SKM-1 treated with dmso at 0.1 percent for 144 hours (cell line): ENCODE data around the gene NSD1.

Experiments
- DNase-seq: peaks from one replicate; lab custom pipeline; 2025; ENCODE audit not compliant: unreplicated experiment; lab: John Stamatoyannopoulos, UW

Gene NSD1, protein sequence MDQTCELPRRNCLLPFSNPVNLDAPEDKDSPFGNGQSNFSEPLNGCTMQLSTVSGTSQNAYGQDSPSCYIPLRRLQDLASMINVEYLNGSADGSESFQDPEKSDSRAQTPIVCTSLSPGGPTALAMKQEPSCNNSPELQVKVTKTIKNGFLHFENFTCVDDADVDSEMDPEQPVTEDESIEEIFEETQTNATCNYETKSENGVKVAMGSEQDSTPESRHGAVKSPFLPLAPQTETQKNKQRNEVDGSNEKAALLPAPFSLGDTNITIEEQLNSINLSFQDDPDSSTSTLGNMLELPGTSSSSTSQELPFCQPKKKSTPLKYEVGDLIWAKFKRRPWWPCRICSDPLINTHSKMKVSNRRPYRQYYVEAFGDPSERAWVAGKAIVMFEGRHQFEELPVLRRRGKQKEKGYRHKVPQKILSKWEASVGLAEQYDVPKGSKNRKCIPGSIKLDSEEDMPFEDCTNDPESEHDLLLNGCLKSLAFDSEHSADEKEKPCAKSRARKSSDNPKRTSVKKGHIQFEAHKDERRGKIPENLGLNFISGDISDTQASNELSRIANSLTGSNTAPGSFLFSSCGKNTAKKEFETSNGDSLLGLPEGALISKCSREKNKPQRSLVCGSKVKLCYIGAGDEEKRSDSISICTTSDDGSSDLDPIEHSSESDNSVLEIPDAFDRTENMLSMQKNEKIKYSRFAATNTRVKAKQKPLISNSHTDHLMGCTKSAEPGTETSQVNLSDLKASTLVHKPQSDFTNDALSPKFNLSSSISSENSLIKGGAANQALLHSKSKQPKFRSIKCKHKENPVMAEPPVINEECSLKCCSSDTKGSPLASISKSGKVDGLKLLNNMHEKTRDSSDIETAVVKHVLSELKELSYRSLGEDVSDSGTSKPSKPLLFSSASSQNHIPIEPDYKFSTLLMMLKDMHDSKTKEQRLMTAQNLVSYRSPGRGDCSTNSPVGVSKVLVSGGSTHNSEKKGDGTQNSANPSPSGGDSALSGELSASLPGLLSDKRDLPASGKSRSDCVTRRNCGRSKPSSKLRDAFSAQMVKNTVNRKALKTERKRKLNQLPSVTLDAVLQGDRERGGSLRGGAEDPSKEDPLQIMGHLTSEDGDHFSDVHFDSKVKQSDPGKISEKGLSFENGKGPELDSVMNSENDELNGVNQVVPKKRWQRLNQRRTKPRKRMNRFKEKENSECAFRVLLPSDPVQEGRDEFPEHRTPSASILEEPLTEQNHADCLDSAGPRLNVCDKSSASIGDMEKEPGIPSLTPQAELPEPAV (N-terminal part only)

GRCh38 chr5:177133096-177133852, at the start of gene NSD1:
TSS of gene NSD1 (plus strand) at chr5:177133773. CDS start at chr5:177135104, 1,331 bp downstream.
- DNase-seq: peak; percentile 77

- DNase-seq: no peak
These were observed 49.4 kb upstream of the NSD1 start for GRCh38 chr5:177084175-177084574.

DNA sequence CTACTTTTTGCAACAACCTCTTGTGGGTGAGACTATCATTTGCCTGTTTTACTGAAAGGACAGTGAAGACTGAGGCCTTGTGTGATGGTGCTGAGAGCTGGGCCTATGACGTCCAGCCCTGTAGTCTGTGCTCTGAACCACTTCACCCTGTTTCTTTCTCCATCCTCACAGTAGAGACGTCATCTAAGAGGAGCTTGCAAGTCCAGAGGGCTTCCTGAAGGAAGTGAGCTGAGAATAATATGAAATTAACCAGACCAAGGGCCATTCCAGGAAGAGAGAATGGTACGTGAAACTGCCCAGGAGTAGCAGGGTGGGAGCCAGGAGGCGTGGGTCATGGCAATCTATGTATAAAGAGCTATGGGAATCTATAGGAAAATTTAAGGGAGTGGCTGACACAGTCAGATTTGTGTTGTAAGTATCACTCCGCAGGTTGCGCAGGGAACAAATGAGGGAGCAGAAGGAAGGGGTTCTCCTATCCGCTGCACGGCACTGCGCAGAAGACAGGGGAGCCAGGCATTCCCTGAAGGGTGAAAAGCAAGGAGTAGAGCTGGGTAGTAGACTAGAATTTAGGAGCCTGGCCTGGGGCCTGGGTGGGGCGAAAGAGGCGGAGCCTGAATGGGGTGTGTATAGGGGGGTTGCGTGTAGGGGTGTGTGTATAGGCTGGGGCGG, 47.5 kb upstream of the NSD1 start:
- DNase-seq: no peak

DNA sequence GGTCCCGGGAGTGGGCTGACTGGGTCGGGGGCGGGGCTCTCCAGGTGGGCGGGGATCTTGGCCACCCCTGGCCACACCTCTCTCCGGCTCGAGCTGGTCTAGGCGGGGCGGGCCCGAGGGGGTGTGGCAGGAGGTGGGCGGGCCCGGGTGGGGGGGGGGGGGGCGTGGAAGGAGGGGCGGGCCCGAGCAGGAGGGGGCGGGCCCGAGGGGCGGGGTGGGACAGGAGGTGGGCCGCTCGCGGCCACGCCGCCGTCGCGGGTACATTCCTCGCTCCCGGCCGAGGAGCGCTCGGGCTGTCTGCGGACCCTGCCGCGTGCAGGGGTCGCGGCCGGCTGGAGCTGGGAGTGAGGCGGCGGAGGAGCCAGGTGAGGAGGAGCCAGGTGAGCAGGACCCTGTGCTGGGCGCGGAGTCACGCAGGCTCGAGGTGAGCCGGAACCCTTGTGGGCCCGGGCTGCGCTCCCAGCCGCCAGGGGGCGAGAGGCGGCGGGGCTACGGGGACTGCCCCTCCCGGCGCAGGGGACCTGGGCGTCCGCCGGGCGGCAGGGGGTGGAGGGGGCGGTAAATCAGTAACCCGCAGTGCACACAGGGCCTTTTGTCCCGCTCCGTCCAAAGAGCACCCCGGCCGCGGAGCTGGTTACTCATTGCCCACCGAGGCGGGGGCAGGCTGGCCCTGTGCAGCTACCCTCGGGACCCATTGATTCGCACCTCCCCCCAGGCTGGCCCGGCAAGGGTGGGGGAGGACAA, 46.7 kb upstream of the NSD1 start, which contains the start of gene FGFR4:
Gene FGFR4 (plus strand): TSS at position 262 of the 744 bp plus-strand sequence. CDS start 2,688 bp downstream, outside the sequence.
- DNase-seq: peak; percentile 68

DNA sequence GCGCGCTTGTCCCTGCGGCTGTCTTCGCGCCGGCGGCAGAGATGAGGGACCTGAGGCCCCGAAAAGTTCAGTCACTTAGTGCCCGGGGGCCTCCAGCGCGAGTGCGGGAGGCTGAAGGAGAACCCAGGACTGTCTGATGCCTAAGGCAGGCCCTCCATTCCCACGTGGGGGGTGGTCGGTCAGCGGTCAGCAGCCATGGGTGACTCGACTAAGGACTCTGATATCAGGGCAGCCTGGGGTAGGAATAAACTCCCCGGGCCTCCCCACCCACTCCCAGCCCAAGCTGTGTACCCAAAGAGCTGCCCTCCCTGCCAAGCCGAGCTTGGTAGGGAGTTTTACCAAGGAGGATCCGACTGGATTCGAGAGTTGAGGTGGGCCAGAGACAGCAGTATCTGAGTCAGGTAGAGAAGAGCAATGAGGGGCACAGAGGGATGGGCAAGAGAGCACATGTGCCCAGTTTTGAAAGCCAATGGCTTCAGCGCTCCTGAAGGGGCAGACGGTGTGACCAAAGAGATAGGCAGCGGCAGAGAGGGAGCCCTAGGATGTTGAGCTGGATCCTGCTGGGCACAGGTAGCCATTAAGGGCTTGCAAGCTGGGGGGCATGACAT, 46.1 kb upstream of the NSD1 start:
- no peak for DNase-seq

GRCh38 chr5:177089127-177089526, 44.4 kb upstream of the NSD1 start:
- DNase-seq: no peak

- no peak for DNase-seq
These were observed 43.5 kb upstream of the NSD1 start for GRCh38 chr5:177089825-177090641.

GRCh38 chr5:177090813-177091212, 42.8 kb upstream of the NSD1 start:
- DNase-seq: no peak

DNA sequence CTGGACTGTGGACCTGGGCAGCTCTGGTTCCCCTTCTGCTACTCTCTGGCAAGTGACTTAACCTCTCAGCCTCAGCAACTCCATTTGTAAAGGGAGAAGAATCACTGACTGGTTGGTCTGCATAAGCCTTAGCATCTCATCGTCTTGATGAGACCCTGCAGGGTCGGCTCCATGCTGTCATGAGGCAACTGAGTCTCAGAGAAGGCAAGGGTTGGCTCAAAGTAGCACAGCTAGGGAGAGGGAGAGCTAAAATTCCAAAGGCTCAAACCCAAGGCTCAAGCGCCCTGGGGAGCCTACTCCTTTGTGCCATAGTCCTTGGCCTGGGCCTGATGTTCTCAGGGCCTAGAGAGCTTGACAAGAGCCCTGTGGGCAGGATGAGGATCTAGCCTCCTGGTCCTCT, 42.3 kb upstream of the NSD1 start:
- no peak for DNase-seq

DNA sequence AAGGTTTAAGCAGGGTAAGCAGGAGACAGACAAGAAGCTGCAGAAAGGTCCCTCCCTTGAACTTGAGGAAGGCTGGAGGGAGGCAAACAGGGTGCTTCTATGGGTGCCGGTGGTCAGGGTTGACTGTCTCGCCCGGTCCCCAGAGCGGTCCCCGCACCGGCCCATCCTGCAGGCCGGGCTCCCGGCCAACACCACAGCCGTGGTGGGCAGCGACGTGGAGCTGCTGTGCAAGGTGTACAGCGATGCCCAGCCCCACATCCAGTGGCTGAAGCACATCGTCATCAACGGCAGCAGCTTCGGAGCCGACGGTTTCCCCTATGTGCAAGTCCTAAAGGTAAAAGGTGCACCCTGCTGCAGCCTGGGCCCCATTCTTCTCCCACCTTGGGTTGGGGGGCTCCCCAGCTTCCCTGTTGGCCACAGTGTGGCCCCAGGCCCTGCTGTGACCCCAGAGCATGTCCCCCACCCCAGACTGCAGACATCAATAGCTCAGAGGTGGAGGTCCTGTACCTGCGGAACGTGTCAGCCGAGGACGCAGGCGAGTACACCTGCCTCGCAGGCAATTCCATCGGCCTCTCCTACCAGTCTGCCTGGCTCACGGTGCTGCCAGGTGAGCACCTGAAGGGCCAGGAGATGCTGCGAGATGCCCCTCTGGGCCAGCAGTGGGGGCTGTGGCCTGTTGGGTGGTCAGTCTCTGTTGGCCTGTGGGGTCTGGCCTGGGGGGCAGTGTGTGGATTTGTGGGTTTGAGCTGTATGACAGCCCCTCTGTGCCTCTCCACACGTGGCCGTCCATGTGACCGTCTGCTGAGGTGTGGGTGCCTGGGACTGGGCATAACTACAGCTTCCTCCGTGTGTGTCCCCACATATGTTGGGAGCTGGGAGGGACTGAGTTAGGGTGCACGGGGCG, 41.1 kb upstream of the NSD1 start:
- no peak for DNase-seq

DNA sequence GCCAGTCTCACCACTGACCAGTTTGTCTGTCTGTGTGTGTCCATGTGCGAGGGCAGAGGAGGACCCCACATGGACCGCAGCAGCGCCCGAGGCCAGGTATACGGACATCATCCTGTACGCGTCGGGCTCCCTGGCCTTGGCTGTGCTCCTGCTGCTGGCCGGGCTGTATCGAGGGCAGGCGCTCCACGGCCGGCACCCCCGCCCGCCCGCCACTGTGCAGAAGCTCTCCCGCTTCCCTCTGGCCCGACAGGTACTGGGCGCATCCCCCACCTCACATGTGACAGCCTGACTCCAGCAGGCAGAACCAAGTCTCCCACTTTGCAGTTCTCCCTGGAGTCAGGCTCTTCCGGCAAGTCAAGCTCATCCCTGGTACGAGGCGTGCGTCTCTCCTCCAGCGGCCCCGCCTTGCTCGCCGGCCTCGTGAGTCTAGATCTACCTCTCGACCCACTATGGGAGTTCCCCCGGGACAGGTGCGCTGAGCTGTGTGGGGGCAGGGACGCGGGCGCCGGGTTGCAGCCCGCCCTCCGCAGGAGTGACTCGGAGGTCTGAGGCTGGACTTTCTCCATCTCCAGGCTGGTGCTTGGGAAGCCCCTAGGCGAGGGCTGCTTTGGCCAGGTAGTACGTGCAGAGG, 40.4 kb upstream of the NSD1 start:
- DNase-seq: no peak

GRCh38 chr5:177093803-177094202, 39.8 kb upstream of the NSD1 start:
- no peak for DNase-seq

DNA sequence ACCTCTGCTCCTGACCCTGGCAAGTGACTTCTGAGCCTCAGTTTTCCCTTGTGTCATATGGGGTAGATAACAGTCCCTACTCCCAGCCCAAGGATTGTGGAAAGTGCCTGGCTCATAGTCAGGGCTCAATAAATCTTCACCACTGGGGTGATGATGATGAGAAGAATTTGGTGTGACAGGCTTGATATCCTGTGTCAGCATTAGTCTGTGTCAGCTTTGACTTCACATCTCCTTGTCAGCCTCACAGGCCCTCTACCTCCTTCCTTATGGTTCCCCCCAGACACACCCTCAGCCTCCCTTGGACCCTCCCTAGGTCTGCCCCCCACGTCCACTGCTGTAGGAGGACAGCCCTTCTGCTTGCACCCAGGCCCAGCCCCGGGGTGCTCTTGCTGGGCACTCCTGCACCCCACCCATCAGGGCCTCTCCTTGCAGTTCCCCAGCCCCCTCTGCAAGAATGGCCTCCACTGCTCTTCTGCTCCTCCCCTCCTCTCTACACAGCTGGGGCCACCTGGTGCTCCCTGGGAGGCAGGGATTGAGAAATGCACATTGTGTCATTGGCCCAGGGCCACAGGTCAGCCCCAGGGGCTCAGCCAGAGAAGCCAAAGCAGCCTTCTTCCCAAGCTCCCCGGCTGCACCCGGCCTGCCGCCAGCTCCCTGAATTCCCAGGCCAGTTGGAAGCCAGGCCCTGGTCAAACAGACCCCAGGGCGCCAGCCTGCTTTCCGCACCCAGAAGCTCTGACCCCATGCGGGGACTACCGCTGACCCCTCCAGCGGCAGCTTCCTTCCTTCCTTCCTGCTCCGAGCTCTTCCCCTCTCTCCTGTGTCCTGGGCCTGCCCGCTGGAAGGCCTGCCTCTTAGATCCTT, 39.1 kb upstream of the NSD1 start:
- no peak for DNase-seq

DNA sequence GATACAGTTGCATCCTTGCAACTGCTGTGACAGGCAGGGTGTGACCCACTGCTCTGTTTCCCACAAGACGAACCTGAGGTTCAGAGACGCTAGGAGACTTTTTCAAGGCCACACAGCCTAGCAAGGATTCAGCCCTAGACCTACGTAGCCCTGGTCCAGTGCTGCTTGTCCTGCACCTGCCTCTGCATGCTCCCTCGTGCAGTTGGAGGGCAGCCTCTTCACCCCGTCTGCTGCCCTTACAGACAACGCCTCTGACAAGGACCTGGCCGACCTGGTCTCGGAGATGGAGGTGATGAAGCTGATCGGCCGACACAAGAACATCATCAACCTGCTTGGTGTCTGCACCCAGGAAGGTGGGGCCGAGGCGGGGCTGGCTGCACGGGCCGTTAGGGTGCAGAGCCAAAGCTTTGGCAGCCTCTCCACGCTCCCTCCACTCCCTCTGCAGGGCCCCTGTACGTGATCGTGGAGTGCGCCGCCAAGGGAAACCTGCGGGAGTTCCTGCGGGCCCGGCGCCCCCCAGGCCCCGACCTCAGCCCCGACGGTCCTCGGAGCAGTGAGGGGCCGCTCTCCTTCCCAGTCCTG, 38.4 kb upstream of the NSD1 start:
- DNase-seq: no peak
